ENCODE measurements around the gene EPHA3.

DNA sequence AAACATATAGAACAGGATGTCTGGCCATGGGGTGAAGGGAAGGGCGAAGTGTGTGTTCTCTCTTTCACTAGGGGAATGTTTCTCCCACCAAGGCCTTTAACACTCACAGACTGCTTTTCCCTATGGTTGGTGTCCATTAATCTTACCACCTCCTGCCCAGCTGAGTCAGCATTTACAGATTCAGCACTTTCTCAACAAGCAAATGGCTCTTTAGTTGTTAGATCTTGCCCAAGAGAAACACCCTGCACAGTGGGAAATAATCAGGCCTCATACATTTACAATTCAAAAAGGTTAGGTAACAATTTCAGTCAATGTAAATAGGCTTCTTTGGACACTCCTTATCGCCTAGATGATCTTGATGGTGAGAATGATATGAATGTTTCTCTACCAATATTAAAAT, 418.2 kb downstream of the EPHA3 start:
- TF ChIP-seq, protein P1, sequence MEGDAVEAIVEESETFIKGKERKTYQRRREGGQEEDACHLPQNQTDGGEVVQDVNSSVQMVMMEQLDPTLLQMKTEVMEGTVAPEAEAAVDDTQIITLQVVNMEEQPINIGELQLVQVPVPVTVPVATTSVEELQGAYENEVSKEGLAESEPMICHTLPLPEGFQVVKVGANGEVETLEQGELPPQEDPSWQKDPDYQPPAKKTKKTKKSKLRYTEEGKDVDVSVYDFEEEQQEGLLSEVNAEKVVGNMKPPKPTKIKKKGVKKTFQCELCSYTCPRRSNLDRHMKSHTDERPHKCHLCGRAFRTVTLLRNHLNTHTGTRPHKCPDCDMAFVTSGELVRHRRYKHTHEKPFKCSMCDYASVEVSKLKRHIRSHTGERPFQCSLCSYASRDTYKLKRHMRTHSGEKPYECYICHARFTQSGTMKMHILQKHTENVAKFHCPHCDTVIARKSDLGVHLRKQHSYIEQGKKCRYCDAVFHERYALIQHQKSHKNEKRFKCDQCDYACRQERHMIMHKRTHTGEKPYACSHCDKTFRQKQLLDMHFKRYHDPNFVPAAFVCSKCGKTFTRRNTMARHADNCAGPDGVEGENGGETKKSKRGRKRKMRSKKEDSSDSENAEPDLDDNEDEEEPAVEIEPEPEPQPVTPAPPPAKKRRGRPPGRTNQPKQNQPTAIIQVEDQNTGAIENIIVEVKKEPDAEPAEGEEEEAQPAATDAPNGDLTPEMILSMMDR (IDR thresholded peaks at IDR 0.05), result no peak
- no peak for TF ChIP-seq EP300 (IDR thresholded peaks at IDR 0.05)
- TF ChIP-seq POLR2A (IDR thresholded peaks at IDR 0.05), result no peak
- no peak for TF ChIP-seq POLR2AphosphoS5 (IDR thresholded peaks at IDR 0.05)

All from suprapubic skin (tissue), 4 donors.